GM19193 (cell line): ENCODE data around the gene NUP85.
A peak's percentile ranks its signal among the peaks of the same experiment; 100 is the strongest.

Source experiments
- POLR2A ChIP-seq: IDR thresholded peaks from 4 replicates; pipeline ENCODE4 v1.6.1; 2011; ENCODE audit not compliant: insufficient read depth, insufficient read length; ENCODE audit errors: extremely low read depth

The NUP85 gene

GRCh38 chr17:75250009-75250471 is 44.6 kb downstream of the NUP85 start:
- peak; percentile 36 for TF ChIP-seq POLR2A

GRCh38 chr17:75252039-75252816 is 46.7 kb downstream of the NUP85 start:
- no peak for TF ChIP-seq POLR2A

- no peak for TF ChIP-seq POLR2A
These were observed 55.3 kb downstream of the NUP85 start for GRCh38 chr17:75260641-75261335.

GRCh38 chr17:75261336-75262111 is 56.0 kb downstream of the NUP85 start, which contains the start of the genes GGA3 and MRPS7:
Gene GGA3 (minus strand): TSS chr17:75261606. CDS start chr17:75261587, 19 bp downstream.
Gene MRPS7 (plus strand): TSS chr17:75261879. CDS start chr17:75261901, 22 bp downstream.
- peak; percentile 84 for TF ChIP-seq POLR2A

GRCh38 chr17:75262112-75262606 is 56.7 kb downstream of the NUP85 start:
- TF ChIP-seq POLR2A: no peak

- TF ChIP-seq POLR2A: no peak
These were observed 57.6 kb downstream of the NUP85 start for GRCh38 chr17:75263055-75263454.

GRCh38 chr17:75265614-75266315 is 60.3 kb downstream of the NUP85 start:
- TF ChIP-seq POLR2A: peak; percentile 30

- TF ChIP-seq POLR2A: no peak
These were observed 61.1 kb downstream of the NUP85 start for GRCh38 chr17:75266316-75267152.

GRCh38 chr17:75267153-75267410 is 61.6 kb downstream of the NUP85 start:
- TF ChIP-seq POLR2A: no peak

GRCh38 chr17:75267411-75268232 is 62.1 kb downstream of the NUP85 start:
- TF ChIP-seq POLR2A: peak; percentile 23

- no peak for TF ChIP-seq POLR2A
These were observed 64.4 kb downstream of the NUP85 start for GRCh38 chr17:75269844-75270217.

- peak; percentile 37 for TF ChIP-seq POLR2A
These were observed 64.9 kb downstream of the NUP85 start for GRCh38 chr17:75270218-75270965.
